NCI-H128 (cell line): Measurements from ENCODE around the gene LYRM4.

Source experiments
- DNase-seq: peaks from one replicate; lab custom pipeline; 2025; ENCODE audit not compliant: unreplicated experiment; lab: John Stamatoyannopoulos, UW

Gene LYRM4

DNA sequence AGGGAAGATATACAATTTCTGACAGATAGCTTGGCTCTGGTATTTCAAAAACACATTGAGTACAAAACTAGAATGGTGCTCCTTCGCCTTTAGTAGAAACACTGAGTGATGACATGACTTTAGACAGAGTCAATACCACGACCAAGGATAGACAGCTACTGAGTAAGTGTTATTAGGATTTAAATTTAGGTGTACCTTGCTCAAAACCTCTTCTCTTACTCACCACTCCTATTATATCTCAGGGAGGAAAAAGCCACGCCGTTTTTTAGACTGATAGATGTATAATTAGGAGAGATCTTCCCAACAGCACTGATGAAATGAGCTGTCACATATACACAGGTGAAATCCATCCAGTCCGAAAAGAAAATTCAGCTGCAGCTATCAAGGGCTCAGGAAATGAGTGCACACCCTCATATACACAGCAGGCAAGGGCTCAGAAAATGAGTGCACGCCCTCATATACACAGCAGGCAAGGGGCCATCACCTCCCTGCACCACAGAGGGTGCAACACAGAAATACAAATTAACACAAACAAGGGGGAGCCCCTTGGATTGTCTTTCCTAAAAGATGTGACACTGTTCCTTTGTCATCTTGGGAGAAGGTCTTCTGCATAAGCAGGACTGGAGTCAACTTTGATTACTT is 53.7 kb downstream of the LYRM4 start:
- no peak for DNase-seq

DNA sequence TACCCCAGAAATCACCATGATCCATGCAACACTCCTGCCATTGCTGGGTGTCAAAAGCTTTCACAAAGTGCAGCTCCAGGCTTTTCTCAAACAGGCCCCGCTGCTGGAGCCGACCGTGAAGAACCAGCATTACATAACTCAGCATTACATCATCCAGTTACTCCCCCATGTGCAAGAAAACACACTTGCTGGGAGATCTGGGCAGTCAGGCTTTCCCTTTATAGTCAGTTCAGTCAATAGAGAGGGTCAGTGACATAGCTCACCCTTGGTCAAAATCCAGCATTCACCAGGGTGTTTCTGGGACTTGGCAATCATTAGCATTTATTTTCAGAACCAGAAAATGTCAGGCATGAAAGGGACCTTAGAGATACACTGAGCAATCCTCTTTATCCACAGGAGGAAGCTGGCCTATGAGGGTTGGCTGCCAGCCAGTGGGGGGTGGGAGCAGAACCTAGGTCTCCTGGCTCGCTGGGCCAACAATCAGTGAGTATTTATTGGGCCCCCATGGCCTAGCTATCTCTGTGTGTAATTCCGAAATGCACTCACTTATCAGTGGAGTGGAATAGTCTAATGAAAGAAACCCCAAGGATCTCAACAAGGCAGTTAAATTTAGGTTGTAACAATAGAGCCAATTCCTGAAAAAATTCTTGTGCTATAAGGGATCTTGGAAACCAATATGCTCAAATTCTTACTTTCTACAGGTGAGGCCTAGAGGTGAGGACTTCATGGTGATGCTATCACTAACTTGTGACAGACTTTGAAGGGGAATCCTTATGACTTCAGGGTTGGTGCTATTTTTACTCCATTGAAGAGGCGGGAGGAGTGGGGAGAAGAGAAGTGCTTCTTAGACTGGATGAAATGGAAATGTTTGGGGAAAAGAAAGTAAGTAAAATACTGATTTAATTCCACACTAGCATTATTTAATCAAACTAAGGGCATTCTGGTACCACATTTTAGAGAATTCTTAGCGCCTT is 54.6 kb downstream of the LYRM4 start:
- no peak for DNase-seq

DNA sequence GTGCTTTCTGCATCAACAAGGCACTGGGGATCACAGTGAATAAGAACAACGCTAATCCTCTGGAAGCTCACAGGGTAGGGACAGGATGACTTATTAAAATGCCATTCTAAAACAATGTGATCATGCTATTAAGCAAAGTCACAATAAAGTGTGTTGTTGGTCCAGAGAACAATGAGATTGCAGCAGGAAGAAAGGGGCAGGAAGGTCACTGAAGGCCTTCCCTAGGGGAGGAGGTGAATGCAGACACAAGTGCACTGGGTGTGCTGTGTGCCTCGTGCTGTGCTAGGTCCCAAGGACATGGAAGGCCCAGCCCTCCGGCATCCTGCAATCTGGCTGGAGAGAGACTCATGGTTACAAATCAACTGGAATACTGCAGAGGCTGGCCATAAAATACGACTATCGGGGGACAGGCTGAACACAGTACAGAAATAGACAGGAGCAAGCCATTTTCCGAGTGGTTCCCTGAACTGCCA is 55.7 kb downstream of the LYRM4 start:
- no peak for DNase-seq

- DNase-seq: no peak
These were observed 56.4 kb downstream of the LYRM4 start for GRCh38 chr6:5204376-5204775.

GRCh38 chr6:5203546-5203945 is 57.2 kb downstream of the LYRM4 start:
- no peak for DNase-seq

GRCh38 chr6:5202941-5203340 is 57.8 kb downstream of the LYRM4 start:
- no peak for DNase-seq

DNA sequence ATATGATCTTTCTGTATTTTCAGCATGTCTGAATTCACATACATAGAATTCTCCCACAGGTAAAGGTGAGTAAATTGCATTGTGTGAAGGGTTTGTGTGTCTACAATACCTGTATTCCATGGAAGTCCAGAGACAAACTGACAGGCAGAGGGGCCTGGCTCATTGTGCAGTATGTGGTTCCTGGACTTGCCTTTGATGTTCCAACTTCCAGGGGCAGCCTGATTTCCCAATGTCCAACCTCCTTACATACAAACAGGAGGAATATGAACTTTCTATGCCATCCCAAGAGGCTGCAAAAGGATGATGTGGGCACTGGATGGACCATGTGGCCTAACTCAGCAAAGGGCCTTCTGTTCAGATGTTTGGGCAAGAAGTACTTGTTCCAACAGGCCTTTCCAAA is 58.5 kb downstream of the LYRM4 start:
- DNase-seq: no peak

GRCh38 chr6:5201271-5201670 is 59.5 kb downstream of the LYRM4 start:
- no peak for DNase-seq

- no peak for DNase-seq
These were observed 61.0 kb downstream of the LYRM4 start for GRCh38 chr6:5199702-5200101.

DNA sequence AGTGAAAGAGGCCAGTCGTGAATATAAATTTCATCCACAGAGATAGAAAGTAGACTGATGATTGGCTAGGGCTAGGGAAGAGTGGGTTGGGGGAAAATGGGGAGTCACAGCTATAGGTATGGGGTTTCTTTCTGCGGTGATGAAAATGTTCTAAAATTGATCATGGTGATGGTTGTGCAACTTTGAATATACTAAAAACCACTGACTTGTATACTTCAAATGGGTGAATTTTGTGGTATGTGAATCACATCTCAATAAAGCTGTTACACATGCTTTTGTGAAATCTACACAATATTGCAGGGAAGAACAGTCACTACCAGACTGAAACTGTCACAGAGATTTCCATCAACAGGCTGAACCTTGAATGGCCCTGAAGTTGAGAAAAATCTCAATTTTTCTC is 61.5 kb downstream of the LYRM4 start:
- no peak for DNase-seq

GRCh38 chr6:5197084-5197483 is 63.7 kb downstream of the LYRM4 start:
- DNase-seq: no peak

DNA sequence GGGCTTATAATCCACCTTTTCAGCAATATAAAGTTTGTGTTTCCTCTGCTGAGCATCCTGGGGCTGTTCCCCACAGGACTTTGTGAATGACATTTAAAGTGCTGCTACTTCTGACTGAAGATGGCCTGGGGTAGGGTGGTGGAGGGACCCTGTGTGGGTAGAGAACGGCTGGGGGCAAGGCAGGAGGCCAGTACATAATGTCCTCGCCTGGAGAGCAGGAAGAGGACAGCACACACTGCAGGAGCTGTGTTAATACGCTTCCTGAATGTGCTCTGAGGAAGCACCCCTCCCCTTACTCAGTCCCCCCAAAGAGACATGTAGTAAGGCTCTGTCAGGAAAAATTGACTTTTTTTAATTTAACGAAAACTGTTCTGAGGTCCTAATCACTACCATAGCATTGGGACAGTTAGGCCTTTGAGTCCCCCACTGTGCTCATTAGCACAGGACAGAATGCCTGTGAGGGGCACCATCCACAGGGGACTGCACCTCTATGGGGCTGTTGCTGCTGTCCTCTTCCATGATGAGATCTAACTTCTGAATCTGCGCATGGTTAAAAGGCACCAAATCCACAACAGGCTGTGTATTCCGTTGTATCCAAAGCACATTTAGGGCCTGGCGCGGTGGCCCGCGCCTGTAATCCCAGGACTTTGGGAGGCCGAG is 68.5 kb downstream of the LYRM4 start:
- DNase-seq: no peak

DNA sequence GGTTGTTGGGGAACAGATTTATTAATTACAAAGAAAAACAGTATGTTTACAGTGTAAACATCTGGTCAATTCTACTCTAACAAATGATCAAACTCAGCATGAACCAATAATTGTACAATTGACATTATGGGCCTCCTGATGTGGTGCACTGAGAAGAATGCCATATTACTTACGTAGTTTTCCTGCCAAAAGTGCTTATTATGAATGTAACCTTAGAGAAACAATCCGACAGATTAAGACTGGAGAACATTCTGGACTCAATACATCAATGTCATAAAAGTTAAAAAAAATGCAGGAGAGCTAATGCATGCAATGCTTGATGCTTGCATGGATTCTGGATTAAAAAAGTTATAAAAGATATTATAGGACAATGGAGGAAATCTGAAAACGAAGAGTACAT is 69.0 kb downstream of the LYRM4 start:
- no peak for DNase-seq

DNA sequence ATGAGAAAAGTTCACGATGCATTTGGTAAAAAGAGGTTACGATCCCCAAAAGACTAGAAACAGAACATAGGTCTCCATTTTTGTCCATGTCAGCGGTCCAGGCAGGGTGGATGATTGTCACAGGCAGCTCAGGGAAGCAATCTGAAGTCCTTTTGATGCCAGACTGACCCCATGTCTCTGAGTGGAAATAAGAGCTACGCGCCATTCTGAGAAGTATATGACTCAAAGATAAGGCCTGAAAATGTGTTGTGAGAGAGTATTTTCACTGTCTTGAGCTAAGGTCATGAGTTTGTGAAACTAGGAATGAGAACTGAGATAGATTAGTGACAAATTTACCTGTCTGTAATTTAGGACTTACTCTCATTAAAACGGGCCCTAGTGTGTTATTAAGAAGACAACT is 69.5 kb downstream of the LYRM4 start:
- no peak for DNase-seq

DNA sequence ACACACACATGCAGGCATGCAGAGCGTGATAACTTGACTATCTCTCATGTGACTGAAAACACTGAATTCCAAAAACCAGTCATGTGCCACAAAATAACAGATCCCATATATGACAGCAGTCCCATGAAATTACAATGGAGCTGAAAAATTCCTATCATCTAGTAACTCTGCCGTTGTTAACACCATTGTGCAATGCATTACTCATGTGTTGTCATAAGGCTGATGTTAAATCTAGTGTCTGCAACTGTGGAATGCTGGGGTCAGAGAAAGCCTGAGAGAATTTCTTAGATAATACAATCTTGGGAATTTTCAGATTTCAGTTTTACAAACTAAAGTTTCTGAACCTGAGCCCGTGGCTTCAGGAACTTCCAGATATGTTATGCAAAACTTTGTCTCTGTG is 70.2 kb downstream of the LYRM4 start:
- no peak for DNase-seq

DNA sequence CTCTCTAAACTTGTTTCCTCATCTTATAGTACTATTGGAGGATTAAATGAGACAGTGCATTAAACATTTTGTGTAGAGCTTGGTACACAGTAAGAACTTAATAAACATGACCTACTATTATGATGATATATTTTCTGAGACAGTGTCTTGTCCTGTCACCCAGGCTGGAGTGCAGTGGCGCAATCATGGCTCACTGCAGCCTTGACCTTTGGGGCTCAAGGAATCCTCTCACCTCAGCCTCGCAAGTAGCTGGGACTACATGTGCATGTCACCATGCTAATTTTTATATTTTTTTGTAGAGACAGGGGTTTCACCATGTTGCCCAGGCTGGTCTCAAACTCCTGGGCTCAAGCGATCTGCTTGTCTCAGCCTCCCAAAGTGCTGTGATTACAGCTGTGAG is 72.1 kb downstream of the LYRM4 start:
- DNase-seq: no peak

GRCh38 chr6:5184878-5185277 is 75.9 kb downstream of the LYRM4 start:
- no peak for DNase-seq

DNA sequence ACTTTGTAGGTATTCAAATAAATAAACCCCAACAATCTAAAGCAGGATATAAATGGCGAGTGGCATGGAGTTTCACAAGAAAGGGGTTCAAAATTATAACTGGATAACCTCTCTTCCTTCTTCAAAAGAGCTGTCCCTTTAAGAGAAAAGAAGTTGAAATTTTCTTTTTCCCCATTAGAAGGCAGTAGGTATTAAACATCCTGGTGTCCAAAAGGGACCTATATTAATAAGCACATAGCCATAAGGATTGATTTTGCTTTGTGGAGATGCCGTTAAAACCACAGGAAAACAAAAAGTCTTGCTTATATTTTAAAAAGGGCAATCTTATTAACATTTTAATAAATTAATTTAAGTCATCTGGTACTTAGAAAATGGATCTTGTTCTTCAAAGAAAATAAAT is 76.5 kb downstream of the LYRM4 start:
- DNase-seq: no peak

DNA sequence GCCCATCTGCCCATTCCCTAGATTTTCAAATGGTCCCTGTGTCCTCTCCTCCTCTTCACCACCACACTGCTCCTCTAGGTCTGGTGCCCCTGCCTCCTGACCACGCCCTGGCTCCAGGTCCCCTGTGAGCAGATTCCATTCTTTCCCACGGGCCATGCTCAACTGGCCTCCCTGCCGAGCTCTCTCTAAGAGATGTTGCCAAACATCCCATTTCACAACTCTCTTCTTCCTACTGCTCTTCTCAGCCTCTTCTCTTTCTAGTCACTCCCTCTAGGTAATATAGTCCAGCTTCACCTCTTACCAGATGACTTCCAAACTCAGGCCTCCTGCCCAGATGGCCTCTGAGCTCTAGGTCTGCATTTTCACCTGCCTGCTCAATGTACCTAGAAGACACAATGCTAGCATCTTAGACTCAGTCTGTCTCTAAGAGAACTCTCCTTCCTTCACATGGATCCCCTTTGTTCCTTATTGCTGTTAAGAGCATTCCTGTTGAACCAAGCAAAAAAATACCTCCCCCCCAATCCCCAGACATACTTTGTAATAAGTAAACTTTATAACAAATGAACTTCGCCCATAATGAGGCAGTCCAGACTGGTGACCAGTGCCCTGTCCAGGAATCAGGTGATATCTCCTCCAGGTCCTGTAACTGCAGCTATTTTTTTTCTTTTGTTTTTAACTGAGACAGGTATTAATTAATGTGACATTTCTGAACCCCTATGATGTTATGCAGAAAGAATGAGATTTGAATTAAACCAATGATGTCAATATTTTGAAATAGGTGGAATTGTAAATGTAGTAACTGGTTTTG is 79.0 kb downstream of the LYRM4 start:
- DNase-seq: no peak

GRCh38 chr6:5180636-5181035 is 80.1 kb downstream of the LYRM4 start:
- DNase-seq: no peak

- no peak for DNase-seq
These were observed 80.8 kb downstream of the LYRM4 start for GRCh38 chr6:5179917-5180316.
